Middle frontal gyrus (tissue), 1 donor: ENCODE data around the gene PRKG1.

ENCODE experiments used
- DNase-seq: peaks from one replicate; pipeline ENCODE4 v3.0.0-alpha.2; 2015; ENCODE audit warnings: low spot score; ENCODE audit errors: extremely low spot score

PRKG1 gene

DNA sequence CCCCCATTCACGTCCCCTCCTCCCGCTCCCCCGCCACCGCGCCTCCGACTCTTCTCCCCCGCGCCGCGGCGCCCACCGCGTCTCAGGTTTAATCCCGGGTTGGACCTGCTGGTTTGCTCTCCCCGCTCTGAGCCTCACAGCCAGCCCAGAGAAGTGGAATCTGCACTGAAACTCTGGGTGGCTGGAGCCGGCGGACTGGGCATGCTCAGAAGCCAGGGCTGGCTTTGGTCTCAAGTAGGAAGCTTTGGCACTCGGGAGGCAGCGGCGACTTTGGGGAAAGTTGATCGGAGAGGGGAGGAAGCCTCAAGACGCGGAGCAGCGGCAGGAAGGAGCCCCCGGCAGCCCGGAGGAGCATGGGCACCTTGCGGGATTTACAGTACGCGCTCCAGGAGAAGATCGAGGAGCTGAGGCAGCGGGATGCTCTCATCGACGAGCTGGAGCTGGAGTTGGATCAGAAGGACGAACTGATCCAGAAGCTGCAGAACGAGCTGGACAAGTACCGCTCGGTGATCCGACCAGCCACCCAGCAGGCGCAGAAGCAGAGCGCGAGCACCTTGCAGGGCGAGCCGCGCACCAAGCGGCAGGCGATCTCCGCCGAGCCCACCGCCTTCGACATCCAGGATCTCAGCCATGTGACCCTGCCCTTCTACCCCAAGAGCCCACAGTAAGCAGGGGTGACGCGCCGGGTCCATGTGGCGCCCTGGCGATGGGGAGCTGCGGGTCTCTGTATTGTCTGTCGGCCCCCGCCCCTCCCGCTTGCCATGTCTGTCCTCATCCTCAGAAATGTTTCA lies at the start of gene PRKG1:
Gene PRKG1 (plus strand): TSS at position 250 of the 791 bp plus-strand sequence.
- DNase-seq = no peak

DNA sequence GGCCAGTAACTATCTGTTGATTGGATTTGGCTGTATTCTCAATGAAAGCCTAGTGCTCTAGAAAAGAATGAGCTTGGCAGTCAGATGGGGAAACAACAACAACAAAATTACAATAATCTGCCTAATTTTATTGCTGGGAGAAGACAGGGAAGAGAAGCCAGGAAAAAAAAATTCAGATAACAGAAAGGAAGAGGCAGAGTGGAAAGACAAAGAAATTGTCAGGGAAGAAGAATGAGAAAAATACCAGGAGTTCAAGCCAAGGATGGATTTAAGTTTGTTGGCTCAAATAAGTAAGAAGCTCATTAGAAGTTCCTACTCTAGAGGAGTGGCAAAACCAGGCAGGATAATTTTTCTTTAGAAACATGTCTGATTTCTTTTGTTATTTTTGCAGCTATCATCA lies 45.9 kb upstream of the PRKG1 start:
- no peak for DNase-seq

DNA sequence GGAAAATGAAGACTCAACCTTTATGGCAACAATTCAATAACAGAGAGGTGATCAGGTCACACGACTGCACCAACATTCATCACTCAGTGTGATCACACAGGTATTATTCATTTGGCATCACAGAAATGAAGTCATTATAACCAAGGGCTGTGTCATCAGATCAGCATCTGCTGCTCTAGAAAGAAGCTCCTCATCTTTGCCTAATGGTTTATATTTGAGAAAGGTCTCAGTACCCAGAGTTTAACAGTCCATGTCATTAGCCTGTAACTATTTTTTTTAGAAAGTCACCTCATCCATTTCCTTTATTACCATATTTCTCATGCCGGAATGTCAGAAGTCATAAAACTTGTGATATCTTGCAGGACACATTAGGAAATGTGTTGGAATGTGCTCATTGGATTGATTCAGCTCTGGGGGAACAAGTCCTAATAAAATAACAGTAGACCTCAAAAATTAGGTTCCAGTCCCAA lies 45.1 kb upstream of the PRKG1 start:
- no peak for DNase-seq

DNA sequence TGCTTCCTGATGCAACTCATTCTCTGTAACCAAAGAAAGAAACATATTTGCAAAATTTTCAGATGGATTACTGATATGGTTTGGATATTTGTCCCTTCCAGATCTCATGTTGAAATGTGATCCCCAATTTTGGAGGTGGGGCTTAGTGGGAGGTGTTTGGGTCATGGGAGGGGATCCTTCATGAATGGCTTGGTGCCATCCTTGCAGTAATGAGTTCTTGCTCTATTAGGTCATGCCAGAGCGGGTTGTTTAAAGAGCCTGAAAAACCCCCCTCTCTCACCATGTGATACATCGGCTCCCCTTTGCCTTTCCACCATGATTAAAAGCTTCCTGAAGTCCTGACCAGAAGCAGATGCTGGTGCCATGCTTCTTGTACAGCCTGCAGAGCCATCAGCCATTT lies 43.8 kb upstream of the PRKG1 start:
- no peak for DNase-seq

DNA sequence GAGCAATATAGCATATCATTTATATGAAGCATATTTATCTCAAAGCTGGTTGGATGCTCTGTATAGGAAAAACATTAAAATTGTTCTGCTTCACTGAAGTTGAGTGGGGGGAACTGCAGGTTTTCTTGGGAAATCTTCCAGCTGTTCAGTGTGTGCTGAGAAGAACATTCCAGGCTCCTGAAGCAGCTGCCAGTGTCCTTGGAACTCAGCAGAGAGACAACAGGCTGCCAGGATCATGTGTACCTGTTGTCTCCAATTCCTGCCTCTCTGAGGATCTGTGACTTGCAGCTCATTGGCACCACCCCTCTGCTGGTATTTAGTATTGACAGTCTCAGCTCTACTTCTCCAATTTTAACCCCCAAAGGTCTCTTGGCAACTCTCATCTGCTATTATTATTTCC lies 42.3 kb upstream of the PRKG1 start:
- no peak for DNase-seq

DNA sequence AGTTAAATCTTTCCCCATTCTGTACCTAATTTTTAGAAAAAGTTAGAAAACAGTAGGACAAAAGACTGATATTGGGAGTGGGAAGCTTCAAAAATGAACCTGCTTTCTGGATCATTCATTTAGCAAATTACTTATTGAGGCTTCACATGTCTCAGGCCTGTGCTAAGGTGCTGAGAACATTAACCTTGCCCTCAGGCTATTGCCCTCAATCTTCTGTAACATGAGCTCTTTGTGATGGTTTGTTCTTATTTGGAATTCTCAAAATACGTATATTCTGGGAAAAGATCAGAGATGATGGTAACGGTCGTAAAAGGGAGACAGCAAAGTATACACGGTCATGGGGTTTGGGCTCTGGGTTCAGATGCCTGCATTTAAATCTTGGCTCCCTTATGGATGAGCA lies 39.5 kb upstream of the PRKG1 start:
- DNase-seq = no peak

DNA sequence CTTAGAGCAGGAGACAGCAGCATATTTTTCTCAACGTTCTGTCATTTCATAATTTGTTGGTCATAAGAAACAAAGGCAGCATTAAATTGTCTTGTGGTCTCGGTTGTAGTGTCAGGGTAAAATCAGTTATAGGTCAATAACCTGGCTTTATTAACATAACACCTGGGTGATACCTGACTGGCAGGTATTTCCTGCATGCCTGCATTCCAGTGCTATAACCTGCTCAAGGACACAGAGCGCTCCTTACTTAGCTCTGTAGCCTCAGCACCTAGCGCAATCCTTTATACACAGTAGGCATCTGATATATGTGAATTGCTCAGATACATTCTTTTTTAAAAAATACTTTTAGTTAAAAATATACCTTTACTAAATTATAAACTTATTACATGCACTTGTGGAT lies 38.9 kb upstream of the PRKG1 start:
- DNase-seq = no peak

DNA sequence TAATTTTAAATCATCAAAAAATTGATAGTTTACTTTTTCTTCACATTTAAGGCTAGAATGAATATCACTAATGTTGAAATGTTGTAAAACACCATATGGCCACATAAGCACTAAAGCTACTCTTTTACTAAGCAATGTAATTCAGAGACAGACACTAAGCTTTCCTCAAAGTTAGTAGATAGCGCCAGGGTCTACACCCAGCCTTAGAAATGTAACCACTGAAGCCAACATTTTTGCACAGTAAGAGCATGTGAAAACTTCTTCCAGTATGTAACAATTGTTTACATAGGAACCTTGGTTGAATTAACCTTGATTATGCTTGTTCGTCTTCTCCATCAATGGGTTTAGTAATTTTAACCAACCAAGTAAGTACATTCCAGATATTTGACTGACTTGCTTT lies 28.4 kb upstream of the PRKG1 start:
- DNase-seq = no peak

DNA sequence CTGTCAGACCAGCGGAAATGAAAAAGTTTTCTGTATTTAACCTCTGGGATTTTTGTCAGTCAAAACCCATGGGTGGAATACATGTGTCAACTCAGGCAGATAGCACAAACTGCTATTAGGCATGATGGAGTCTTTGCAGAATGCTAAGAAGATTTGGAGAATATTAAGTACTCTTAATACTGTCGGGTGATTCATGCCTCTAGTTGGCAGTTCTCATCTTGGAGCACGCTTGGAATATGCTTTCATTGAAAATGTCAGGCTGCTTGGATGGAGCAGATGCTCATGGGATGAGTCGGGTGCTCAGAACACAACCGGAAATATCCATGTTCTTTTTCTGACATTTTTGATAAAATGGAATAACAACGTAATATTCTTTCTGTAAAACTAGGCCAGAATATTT lies 27.6 kb upstream of the PRKG1 start:
- no peak for DNase-seq

DNA sequence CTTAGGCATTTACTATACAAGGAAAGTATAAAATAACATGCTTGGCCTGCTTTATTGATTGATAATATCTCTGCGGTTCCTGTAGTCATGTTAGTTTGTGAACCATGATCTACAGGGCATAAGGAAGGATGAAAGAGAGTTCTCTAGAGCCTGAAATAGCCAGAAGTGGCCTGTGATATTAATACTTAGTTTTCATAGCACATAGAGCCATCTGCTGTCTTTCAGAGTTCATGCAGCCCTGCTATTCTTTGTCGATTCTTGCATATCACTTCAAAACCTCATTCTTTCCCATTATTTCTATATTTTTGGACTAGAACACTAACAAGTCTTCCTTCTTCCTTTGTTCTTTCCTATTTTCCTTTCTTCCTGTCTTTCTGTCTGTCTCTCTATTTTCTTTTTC lies 26.4 kb upstream of the PRKG1 start:
- no peak for DNase-seq

DNA sequence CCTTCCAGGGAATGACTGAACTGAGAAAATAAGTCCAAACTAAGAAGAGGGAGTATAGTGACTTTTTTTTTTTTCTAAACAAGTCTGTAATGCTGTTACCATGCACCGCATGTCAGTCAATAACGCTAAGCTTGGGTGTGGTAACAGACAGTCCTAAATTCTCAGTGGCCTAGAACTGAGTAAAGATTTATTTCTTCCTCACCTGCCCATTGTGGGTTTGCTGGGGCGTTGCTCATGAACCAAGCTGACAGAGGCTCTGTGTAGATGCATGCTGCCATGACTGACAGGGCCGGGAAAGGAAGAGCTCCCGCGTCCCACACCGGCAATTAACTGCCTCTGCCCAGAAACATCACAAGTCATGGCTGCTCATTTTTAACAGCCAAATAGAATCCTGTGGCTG lies 25.5 kb upstream of the PRKG1 start:
- no peak for DNase-seq

DNA sequence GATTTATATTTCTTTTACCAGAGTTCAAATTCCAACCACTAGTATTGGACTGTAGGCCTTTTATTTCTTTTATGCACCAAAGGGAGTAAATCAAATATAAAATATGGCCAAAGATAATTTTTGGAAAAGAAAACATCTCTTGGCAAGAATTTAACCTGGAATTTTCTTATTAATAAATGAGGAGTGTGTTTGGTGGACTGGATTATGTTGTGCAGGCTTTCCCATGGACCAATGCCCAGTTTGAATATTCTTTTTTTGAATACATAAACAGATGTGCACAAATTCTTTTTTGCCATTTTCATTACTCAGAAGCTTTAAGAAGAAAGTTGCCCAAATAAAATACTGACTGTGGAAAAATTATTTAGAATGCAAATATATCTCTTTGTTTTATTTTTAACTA lies 22.1 kb upstream of the PRKG1 start:
- no peak for DNase-seq

DNA sequence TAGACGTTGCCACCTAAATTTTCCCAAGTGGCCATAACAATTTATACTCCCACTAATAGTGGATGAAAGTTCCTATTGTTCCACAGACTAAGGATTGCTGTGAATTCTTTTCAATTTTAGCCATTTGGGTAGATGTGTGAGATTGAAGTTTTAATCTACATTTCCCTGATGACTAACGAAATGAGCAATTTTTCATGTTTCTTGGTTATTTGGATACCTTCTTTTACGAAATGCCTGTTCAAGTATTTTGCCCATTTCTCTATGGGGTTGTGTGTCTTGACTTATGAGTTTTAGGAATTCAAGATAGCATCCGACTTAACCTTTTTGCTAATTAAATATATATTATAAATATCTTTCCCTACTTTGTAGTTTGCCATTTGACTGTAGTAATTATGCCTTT lies 16.4 kb upstream of the PRKG1 start:
- no peak for DNase-seq

DNA sequence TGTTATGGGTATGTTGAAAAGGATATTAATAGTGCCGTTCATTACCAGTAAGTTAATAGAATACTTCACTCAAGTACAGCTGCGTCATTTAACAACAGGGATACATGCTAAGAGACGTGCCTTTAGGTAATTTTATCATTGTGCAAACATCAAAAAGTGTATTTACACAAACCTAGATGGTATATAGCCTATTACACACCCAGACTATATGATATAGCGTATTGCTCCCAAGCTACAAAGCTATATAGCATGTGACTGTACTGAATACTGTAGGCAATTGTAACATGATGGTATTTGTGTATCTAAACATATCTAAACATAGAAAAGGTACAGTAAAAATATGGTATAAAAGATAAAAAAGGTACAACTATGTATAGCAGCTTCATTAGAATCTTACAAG lies 11.1 kb upstream of the PRKG1 start:
- DNase-seq = no peak

DNA sequence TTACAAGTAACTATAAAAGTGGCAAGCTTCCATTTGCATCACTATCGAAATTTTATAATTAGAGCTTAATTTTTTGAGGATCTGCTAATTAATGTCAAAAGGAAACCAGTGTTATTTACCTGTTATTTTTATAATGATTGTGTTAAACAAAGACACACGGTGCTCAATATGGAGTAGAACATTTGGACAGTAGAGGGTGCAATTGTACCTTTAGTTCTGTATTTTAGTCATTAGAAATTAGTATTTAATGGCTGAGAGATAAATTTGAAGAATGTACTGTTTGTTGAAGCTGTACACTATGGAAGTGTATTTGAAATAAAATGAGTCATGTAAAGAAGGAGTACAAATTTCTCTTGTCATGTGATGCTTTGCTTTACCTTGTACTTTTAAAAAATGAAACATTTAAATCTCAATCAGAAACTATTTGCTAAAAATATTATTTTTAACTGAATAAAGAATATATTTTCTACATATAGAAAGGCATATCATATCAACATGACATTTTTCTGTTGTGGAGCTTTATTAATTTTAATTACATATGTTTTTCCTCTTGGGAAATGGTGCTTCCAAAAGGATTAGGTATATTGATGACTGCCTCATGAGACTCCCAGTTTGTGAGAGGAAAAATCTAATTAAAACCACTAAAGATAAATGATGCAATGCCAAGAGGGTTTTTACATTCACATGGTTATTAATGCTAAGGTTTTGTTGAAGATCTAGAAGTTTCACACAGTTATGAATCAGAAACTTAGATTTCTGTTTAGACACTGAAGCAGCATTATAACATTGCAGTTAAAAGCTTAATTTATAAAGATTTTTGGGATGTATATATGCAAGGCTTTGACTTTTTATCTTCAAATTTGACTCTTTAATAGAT lies 10.4 kb upstream of the PRKG1 start:
- DNase-seq = no peak

DNA sequence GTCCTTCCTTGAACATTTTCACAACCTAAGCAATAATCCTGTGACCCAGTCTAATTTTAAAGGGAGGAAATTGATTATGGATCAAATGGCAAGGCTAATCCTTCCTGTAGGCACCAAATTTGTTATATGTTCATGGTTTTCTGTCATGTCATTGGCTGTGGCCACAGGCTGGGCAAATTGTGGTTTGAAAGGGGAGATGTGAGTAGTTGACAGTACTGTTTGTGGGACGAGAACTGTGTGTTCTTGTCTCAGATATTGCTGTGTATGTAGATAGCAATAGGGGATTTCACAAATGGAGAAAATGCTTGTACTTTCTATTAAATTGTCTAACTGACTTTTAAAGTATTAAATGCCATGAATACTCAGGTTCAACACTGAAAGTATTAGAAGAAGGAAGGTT lies 8.1 kb upstream of the PRKG1 start:
- no peak for DNase-seq

DNA sequence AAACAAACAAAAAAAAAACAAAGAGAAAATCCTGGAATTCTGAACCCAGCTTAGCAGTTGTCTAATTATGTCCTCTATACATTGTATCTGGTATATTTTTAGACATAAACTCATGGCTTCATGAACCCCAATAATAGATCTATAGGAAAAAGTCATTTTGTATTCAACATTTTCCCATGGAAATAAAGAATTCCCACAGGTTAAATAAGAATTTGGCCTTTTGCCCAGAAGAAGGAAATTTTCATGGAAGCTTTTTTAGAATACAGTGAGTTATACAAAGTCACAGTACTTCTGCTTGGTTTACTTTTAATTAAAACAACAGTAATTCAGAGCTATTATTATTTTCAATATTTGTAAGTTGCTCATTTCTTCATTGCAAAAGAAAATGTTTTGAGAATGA lies 2.1 kb upstream of the PRKG1 start:
- DNase-seq = no peak

DNA sequence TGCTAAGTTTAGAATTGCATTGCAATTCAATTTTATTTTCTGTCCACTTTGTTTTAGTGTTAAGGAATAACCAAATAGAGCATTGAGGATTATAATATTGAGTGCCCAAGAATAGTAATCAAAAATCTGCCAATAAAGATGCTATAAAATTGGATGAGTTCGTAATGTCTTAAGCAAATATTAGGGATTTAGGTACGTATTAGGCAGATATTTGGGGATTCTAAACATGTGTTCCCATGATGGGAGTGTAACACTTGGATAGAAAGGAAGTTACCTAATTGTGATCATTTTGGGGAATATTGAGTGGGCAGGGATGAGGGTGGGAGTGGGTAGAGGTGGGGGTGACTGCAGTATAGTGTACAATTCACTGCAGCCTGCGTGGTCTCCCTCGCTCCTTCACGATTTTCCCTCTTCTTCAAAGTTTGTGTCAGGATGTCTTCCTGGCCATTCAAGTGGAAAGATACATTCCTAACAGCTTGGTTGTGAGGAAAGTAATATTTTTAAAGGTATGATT lies 1.3 kb upstream of the PRKG1 start:
- DNase-seq = no peak

DNA sequence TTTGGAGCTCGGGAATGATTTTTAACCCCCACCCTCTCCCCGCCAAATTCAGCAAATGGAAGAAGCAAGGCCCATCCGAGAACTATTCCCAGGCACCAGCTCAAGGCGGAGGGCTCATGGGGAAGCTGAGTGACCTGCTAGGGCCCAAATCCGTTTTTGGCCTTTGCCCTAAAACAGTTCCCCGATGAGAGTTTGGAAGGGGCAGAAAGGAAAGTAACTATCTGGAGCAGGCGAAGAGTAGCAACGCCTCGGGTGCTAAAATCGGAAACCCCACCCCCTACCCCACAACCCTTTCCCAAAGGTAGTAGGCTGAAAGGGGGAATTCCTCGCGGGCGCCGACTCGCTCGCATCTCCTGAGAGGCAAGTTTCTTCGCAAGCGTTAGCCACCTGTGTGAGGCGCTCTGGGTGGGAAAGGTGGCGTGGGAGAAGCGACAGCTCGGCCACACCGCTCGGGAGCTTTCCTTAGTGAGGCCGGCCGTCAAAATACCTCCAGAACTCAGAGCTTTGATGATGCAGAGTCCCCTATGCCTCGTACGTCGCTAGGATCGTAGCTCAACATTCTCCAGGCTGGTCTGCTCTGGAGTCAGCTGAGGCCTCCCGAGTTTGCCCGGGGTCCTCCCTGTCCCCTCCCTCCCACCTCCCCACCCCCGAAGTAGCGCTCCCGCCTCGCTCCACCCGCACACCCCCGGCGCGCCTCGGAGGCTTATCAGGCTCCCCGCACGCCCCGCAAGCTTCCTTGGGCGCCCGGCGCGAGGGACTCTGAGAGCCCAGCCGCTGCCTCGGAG lies 642 bp upstream of the PRKG1 start:
- DNase-seq = no peak

DNA sequence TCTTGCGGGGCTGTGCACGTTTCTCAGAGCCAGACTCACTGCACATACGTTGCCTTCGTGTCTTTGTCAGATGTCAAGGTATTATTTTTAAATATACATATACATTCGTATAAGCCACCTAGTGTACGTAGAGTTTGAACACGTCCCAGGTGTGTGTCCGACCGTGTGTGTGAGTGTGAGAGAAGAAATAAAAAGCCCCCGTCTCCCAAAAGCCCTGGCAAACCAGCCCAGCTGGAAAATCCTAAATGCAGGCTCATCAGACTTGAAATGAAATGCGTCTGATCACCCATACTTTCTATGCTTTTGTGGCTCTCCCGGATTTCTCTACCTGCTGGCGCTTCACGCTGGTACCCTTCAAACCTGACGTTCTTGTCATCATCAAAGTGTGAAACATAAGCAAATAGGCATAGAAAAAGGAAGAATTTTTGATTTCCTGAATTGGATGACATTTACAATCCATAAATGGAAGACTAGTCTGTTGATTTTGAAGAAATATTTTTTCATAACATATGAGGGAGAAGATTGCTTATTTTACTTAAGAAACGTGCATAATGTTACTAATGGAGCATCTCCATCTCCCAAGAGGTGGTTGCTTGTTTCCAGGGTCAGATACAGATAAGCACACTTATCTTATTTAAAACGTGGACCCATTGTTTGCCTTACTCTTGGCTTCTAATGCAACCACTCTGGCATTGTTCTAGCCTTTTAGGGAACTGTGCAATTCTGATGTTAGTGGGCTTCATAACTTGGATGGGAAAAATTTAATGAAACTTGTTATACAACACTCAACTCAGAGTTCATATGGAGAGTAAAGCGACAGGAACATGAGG lies 971 bp downstream of the PRKG1 start:
- no peak for DNase-seq

DNA sequence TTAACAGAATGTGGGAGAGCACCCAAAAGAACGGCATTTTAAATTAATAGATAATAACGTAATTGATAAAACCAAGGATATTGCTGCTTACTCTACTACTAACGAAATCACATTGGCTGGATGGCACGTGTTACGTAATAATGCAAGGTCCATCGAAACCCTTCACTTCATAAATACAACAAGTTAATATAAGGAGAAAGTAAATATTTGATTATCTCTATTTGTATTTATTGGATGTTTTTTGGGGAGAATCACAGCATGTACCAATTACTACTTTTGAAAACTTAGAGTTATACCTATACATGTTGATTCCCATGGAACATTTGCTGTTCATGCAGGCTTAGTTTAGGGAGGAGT lies 1.6 kb downstream of the PRKG1 start:
- DNase-seq = no peak
